Glomerular visceral epithelial cell (primary cell): ENCODE data around the gene FAU.
A peak's percentile ranks its signal among the peaks of the same experiment; 100 is the strongest.

Experiments used
- DNase-seq: peaks from one replicate; pipeline ENCODE4 v3.0.0-alpha.2; 2016; ENCODE audit errors: extremely low spot score

FAU gene

DNA sequence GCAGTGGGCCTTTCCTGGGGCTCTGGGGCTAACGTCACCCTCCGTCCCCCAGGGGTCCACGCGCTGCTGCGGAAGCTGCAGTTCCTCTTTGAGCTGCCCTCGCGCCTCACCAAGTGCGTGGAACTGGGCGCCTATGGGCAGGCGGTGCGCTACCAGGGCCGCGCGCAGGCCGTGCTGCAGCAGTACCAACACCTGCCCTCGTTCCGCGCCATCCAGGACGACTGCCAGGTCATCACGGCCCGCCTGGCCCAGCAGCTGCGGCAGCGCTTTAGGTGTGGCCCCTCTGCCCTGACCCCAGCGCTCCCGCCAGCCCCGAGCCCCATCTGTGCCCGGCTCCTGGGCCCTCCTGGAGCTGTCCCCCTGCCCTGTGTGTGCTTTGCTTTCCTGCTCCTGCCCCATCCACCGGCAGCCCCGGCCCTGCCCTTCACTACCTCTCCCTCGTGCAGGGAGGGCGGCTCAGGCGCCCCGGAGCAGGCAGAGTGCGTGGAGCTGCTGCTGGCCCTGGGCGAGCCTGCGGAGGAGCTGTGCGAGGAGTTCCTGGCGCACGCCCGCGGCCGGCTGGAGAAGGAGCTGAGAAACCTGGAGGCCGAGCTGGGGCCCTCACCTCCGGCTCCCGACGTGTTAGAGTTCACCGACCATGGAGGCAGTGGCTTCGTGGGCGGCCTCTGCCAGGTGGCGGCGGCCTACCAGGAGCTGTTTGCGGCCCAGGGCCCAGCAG is 14.0 kb downstream of the FAU start:
- no peak for DNase-seq

DNA sequence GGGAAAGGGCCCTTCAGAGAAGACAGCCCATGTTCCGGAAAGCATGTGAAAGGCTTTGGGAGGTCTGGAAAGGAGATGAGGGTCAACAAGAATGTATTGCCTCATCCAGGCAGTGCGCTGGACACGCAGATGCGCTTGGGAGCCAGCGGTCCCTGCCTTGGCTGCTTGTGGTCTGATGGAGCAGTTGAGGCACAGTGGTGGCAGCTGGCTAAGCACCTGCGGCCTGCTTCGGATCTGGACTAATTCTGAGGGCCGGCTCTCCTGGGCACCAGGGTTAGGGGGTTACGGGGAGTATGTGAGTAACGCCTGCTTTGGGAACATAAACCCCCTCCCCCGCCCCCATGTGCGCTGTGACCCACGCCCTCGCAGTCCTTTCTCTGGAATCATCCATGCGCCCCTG is 14.9 kb downstream of the FAU start:
- DNase-seq: no peak

DNA sequence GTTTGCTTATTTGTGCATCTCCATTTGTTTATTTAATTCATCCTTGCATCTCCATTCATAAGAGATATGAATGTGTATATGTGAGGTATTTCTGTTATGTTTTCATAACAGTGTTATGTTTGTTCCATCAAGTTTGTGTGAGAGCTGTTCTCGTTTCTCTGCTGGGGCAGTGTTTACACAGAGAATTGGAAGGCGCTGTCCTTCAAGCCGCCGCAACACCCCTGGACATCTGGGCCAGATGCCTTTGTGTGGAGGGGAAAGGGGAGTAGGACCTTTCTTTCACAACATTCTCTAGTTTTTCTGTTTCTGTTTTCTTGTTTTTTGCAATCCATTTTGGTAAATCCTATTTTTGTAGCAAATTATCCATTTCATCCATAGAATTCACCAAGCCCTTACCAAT is 17.3 kb downstream of the FAU start:
- no peak for DNase-seq

DNA sequence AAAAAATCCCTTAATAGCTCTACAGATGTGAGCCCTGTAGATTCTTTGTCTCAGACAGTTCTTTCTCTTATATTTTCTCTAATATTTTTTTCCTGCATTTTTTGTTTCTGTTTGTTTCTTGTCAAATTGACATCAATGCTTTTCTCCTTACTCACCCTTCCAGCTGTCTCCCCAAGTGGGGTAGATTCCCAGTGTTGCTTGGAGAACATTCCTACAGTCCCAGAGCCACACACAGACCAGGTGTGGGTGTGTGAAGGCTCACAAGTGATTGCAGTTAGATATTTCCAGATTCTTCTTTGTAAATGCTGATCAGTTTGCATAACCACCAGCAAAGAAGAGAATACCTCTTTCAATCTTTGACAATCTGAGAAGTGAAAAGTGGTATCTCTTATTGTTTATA is 18.5 kb downstream of the FAU start:
- DNase-seq: no peak

DNA sequence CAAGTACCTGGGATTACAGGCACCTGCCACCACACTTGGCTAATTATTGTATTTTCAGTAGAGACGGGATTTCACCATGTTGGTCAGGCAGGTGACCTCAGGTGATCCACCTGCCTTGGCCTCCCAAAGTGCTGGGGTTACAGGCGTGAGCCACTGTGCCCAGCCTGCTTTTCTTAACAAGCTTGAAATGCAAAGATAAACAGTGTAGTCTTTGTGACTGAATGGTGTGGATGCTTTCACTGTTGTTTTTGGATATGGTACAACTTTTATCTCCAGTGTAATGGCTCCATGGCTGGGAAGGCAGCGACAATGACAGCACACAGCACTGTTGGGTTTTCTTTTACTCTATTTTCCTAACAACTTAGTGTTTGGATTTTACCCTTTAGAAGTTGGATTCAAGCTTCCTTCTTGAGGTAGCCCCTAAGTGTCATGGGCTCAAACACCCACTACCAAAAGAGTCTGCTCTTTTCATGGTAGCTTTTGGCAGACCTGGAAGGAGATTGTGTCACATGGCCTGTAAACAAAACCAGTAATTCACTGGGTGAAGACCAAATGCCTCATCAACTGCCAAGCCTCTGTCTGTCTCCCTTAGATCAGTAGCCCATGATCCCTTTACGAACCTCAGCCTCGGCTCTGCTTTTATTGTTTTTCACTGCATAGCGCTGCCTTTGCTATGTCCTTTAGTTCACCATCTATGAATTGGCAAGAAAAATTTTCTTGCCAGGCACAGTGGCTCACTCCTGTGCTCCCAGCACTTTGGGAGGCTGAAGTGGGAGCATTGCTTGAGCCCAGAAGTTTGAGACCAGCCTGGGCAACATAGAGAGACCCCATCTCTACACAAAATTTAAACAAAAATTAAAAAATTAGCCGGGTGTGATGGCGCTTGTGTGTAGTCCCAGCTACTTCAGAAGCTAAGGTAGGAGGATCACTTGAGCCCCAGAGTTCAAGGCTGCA is 19.5 kb downstream of the FAU start:
- no peak for DNase-seq

DNA sequence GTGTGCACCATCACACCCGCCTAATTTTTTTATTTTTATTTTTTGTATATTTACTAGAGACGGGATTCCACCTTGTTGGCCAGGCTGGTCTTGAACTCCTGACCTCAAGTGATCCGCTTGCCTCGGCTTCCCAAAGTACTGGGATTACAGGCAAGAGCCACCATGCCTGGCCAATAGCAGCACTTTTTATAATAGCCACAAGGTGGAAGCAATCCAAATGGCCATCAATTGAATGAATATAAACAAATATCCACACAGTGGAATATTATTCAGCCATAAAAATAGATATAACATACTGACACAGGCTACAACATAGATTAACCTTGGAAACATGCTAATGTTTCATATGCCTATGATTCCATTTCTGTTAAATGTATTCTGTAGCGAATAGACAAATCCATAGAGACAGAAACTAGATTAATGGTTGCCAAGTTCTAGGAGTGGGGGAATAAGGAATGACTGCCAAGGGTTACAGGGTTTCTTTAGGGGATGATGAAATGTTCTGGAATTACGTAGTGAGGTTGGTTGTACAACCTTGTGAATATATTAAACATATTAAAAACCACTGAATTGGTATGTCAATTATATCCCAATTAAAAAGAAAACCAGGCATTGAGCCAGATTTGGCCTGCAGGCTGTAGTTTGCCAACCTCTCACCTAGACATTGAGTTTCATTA is 21.1 kb downstream of the FAU start:
- no peak for DNase-seq

DNA sequence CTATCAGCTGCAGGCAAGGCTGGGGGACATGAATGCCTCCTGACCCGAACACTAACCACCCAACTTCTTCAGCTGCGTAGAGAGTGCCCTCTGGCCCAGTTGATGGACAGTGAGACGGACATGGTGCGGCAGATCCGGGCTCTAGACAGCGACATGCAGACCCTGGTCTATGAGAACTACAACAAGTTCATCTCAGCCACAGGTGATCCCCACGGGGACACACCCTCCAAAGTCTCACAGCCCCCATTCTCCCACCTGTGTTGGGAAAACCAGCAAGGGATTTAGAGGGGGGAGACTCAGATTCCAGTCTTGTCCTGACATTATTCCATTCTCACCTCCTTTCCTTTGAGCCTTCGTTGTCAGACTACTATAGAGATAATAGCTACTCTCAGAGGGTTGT is 25.0 kb downstream of the FAU start:
- no peak for DNase-seq

DNA sequence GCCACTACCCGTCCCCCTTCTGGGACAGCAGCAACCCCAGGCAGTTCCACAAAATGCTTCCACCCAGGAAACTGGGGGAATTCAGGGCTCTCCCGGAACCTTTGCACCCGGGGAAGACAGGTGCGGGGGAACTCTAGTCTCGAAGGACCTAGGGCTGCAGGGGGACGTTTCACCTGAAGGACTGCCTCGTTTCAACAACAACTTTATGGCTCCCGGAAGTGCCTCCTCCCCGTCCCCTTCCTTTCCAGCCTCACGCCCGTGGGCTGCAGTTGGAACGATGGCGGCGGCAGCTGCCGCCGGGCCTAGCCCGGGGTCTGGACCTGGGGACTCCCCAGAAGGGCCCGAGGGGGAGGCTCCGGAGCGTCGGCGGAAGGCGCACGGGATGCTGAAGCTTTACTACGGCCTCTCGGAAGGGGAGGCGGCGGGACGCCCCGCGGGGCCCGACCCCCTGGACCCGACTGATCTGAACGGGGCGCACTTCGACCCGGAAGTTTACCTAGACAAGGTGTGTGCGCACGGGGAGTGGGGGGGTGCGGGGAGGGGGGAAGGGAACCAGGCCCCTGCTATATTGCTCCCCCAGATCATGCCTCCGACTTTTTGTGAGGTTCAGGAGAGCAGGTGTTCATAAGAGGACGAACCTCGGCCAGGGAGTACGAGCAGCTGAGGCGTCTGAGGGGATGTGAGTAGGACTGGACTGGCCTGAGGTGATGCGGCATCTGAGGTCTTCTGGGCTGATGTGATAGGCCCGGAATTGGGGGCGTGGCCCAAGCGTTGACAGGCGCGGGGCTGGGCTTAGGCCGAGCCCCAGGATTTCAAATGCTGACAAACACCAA is 25.7 kb downstream of the FAU start, which contains the start of gene VPS51:
Gene VPS51, plus strand, starts transcription at position 241 of the 833 bp plus-strand sequence. Its CDS starts 37 bp downstream, at position 278.
- DNase-seq: peak; percentile 85

DNA sequence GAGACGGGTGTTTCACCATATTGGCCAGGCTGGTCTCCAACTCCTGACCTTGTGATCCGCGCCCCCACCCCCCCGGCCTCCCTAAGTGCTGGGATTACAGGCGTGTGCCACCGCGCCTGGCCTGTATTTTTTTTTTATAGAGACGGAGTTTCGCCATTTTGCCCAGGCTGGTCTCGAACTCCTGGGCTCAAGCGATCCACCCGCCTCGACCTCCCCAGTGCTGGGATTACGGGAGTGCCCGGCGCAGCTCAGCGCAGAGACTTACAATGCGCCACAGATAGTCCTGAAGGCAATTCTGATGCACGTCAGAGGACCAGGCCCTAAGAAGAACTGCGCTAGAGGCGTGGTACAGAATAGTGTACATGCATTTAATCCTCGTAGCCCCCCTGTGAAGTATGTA is 26.5 kb downstream of the FAU start:
- DNase-seq: no peak

DNA sequence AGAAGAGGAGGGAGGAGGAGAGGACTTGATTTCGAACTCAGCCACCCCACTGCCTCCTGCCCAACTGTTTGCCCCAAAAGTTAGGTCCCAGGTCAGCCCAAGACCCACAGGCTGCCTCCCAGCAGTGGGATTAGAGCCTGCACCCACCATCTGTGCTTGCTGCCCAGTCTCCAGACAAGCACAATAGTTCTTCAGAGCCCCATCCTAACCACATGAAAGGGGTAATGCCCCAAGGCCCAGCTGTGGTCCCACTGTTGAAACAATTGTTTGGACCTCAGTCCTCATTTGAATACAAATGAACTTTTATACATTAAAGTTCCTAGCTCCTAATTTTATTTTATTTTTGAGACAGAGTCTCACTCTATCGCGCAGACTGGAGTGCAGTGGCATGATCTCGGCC is 31.3 kb downstream of the FAU start:
- no peak for DNase-seq

DNA sequence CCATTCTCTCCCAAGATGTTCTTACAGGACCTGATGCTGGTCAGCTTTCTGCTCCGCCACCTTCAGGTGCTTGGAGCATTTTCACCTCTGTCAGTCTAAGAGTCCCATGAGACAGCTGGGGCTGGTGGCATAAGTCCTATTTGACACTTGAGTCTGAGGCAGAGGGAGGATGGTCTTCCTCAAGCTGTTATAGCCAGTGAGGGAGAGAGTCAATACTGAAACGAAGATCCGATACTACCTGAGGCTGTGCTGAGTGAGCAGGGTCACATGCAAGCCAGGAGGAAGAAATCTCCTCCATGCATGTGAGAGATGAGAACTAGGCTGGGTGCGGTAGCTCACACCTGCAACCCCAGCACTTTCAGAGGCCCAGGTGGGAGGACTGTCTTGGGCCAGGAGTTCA is 32.3 kb downstream of the FAU start:
- no peak for DNase-seq

DNA sequence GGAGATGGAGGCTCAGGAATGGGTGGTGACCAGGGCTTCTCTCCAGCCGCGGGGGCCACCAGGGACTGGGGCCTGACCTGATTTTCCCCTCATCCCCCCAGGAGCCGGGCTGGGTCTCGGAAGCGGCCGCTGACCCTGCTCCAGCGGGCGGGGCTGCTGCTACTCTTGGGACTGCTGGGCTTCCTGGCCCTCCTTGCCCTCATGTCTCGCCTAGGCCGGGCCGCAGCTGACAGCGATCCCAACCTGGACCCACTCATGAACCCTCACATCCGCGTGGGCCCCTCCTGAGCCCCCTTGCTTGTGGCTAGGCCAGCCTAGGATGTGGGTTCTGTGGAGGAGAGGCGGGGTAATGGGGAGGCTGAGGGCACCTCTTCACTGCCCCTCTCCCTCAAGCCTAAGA is 34.1 kb downstream of the FAU start:
- DNase-seq: no peak

DNA sequence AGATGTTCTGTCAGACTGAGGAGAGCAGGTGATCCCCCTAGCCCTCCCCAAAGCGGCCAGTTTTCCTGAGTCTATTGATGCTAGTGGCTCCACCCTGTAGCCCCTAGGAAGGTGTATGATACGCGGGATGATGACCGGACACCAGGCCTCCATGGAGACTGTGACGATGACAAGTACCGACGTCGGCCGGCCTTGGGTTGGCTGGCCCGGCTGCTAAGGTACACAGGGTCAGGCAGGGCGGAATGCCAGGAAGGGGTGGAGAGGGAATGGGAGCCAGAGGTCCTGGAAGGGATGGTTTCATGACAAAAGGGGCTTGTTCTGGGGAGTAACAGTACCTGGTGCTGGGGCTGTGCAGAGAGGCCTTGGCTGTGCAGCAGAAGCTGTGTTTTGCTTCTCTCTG is 34.7 kb downstream of the FAU start:
- no peak for DNase-seq

DNA sequence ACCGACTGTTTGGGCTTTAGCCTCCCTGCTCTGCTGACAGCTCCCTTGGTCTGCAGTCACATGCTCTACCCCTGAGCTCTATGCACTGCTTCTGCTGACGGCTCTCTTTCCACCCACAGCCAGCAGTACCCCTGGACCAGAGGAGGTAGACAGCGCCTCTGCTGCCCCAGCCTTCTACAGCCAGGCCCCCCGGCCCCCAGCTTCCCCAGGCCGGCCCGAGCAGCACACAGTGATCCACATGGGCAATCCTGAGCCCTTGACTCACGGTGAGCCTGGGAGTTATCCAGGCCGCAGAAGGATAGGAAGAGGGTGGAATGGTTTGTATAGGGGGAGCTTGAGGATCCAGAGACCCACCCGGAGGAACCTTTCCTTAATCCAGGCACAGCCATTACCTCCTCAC is 35.1 kb downstream of the FAU start:
- DNase-seq: no peak

DNA sequence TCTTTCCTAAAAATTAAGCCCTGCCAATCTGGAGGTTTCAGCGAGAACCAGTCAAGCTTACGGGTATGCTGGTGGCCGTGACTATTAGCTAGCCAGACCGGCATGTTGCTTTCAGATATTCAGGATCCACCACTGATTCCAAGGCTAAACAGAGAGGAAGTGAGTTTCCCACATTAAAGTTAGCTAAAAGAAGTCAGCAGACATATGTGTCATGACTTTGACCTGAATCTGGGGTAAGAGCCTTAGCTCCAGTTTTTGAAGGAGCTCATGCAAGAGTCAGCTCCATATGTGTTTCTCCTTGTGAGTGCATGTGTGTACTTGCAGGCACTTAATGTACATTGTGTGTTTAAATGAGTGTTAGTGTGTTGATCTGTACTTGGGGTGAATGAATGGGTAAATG is 36.5 kb downstream of the FAU start:
- DNase-seq: no peak

DNA sequence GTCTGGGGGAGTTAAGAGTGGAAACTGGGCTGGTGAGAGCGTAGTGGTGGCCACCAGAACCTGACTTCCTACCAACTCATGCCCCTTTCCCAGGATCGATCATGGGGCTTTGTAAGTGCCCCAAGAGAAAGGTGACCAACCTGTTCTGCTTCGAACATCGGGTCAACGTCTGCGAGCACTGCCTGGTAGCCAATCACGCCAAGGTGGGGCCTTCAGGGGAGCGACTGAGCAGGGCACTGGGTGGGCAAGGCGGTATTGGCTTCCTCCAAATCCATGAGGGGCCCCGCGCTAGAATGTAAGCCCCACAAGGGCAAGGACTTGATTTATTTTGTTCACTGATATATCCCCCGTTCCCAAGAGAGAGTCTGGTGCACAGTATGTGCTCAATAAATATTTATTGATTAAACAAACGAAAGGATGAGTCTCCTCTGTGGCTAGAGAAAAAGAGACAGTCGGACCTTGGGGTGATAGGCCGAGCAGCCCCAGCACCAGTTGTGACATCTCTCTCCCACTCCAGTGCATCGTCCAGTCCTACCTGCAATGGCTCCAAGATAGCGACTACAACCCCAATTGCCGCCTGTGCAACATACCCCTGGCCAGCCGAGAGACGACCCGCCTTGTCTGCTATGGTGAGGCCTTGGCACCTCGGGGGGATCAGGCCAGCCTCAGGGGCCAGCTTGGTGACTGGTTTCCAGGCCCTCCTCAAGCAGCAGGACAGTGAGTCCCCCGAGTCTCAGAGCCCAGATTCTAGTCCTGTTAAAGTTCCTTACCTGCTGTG is 37.1 kb downstream of the FAU start:
- DNase-seq: no peak

DNA sequence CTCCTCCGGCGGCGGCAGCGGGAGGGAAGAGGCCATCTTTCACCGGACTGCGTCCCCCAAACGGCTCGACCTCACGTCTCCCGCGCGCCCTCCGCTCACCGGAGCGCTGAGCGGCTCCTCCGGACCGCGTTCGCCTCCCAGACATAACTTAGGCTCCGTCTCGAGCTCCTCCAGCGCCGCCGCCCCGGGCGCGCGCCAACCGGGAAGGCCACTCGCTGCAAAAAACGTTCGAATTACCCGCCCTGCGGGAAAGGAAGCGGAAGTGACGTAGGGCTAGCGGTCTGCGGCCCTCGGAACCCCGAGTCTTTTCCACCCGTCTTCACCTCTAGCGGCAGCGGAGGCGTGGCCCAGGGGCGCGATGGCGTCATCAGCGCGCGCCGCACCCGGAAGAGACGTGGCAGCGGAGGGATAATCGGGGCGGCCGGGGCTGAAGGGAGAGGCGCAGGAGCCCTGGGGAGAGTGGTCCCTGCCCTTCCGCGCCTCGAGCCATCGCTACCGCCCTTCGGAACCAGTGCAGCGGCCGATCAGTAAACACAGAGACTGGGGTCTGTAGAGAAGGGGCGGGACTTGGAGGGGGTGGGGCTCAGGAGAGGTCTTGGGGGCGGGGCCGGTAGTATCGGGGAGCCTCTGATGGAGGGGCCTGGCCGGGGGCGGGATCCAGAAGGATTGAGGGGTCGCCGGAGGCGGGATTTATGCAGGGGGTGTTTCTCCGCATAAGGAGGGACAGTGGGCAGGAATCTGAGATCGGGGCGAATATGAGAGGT is 37.9 kb downstream of the FAU start, which contains the start of the genes CDCA5 and ZFPL1:
Gene CDCA5, minus strand, starts transcription at position 207 of the 764 bp plus-strand sequence. Its CDS starts 62 bp downstream, at position 145.
Gene ZFPL1, plus strand, starts transcription at position 389 of the 764 bp plus-strand sequence. CDS start 477 bp downstream, outside the sequence.
- DNase-seq: peak; percentile 94

DNA sequence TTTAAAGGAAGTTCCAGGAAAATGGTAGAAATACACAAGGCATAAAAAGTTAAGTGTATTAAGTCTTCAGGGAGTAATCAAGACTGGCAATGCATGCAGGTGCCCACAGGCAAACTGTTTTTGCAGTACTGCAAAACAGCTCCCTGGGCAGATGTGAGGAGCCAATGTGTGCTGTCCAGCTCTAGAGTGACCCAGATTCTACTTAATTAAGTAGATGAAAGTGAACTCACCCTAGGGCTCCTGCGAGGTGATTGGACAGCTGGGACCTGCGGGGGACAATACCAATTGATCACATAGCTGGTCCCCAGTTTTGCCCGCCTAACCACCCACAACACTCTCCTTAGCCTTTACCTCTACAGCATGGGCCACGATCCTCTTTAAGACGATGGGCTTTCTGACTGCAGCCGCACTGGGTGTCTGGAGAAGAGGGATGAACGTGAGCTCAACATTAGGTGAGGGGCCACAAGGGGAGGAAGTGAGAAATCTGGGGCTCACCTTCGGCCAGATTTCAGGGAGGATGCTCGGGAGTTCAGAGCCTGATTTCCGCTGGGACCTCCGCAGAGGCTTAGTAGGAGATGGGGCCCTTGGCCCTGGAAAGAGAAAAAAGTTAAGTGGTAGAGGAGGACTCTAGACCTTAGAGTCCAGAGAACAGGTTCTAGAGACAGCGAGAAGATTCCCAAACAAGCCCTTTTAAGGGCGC is 38.6 kb downstream of the FAU start:
- peak; percentile 7 for DNase-seq

DNA sequence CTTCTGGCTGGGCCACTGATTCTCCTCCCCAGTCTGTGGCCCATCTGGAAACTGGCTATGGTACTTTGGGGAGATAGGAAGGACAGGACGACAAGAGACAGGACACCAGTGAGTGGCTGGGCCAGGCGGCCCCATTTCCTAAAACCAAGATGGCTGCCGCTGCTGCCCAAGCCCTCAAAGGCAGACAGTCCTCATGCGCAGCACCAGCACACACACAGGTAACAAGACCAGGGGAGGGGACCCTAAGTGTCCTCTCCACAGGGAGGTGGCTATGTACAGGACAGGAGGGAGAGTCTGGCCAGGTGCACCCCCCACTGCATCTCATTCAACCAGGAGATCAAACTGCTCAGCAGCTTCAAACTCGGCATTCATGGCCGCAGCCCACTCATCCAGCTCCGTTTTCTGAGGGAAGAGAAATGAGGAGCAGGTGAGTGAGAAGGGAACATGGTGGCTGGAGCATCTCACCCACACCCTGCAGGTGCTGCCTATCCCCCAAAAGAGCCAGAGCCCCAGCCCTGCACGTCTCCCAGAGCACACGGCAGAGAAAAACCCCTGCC is 43.1 kb downstream of the FAU start:
- DNase-seq: no peak
